Renal pelvis (tissue), 4 donors: ENCODE results near the gene MTX2. TPM values are rescaled to one million over a fixed set of nuclear protein-coding genes. Genes with fewer than 3 reads are reported as not detected.
"Not testable (repeated sequence)": the region's sequence is repeated elsewhere in the genome, so short reads cannot be mapped to it uniquely, and the experiment has no call there.

ENCODE experiments used
- DNase-seq: peaks from one replicate; pipeline ENCODE4 v3.0.0-alpha.2; 2013
- polyA plus RNA-seq, 3 donors: library from polyadenylated mRNA; unstranded; fragments of 120-200 nt; gene quantifications; one replicate each; pipeline ENCODE4 v1.2.1, GENCODE V29; 2013; ENCODE audit not compliant: insufficient read length in 3 of 3

The MTX2 gene
- polyA plus RNA-seq, 3 donors: 81.3 to 90.6 (median 89.9) TPM

DNA sequence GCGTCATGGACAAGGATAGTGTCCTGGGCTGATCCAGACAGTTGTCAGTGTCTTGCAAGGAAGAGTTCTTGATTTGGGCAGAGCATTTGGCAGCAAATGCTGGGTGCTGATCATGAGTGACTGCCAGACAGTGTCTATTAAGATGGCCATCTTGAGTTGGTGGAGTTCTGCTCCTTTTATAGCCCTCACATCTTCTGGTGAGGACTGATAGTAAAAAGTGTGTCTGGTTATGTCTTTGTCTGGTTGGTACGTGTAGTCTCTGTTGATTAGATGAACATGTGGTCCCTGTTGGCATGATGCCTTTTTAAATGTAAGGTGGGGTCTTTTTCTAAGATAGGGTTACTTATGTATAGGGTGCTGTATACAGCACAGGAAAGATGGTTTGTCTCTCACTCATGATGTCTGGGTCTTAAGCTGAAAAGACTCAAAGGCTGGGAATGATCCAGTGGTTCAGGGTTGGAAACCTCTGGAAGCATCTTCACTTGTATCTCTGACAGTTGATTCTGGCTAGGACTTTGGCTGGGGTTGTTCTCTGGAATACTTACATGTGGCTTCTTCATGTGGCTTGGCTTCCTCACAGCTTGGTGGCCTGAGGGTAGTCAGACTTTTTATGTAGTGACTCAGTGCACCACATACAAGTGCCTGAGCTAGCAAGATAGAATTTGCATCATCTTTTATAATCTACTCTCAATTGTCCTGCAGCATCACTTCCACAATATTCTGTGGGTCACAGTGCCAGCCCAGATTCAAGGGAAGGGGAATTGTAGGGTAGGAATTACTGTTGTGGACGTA, 11.8 kb downstream of the MTX2 start:
- no peak for DNase-seq

DNA sequence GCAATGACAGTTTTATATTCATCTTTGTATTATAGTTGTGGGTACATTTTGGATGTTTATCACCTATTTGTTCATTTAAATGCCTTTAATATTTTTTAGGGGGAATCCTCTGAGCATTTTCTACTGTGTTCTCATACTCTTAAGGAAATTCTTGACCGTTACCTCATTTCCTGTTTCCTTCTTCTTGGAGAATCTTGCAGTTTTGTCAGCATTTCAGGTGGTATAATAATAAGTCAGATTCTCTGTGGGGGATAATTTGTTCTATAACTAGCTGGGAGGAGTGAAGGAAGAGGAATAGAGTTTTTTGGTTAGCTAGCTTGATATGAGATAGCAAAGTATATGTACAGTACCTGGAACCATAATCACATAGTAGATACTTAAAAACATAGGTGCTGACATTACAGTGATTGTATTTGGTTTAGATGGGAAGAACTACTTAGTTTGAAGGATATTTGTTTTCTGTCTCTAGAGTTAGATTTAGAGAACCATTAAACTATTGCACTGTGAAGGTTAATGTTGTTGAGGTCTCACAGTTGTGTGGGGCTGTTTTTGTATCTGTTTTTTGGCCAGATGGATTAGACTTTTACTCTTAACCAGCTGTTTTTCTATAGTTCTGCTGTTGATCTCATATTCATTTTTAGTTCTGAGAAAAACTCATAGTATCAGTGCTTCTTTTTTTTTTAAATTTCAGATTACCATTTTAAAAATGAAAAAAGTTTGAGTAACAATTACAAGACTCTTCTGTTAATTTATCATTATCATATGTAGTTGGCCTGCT, 14.2 kb downstream of the MTX2 start:
- DNase-seq: no peak

DNA sequence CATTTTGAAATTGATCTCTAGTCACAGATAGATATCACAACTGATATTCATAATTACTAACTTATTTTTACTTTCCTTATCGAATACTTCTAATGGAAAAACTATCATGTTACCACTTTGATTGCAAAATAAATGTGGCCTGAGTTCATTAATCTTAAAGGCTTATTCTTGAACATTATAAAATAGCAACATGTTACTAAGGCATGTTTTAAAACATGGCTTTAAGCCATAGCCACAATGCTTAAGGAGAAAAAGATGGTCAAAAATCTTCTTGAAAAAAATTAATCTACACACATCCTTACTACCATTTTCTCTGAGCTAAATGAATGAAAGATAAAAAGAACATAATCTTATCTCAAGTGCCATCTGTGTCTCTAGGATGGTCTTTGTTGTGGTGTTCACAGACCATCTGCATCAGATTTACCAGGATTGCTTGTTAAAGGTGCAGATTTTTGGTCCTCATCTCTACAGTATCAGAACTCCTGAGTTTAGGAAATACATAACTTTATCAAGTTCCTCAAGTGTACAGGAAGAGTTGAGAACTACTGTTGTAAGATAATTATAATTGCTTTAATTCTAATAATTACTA, 15.3 kb downstream of the MTX2 start:
- no peak for DNase-seq

DNA sequence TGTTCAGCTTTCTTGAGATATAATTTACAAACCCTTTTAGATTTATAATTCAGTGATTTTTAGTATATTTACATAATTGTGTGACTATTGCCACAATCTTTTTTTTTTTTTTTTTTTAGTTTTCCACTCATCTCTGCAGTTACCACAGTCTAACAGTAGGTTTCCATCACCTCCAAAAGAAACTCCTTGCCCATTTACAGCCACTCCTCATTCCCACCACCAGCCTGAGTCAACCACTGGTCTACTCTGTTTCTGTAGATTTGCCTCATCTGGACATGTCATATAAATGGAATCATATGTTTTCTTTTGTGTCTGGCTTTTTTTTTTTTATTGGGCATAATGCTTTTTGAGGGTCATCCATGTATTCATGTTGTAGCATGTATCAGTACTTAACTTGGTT, 16.1 kb downstream of the MTX2 start:
- DNase-seq: no peak

DNA sequence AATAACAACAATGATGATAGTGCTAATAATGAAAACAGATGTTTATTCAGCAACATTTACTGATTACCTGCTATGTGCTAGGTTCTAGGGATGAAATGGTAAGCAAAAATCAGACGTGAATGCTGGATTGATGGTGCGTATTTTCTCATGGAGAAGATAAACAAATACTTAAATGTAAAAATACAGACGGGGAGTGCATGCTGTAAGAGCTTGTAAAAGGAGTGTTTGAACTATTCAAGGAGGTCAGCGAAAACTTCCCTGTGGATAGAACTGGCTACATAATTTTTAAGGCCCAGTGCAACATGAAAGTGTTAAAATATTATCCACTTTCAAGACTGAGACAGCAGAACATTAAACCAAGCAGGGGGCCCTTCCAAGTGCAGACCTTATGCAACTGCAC, 22.1 kb downstream of the MTX2 start:
- DNase-seq: no peak

DNA sequence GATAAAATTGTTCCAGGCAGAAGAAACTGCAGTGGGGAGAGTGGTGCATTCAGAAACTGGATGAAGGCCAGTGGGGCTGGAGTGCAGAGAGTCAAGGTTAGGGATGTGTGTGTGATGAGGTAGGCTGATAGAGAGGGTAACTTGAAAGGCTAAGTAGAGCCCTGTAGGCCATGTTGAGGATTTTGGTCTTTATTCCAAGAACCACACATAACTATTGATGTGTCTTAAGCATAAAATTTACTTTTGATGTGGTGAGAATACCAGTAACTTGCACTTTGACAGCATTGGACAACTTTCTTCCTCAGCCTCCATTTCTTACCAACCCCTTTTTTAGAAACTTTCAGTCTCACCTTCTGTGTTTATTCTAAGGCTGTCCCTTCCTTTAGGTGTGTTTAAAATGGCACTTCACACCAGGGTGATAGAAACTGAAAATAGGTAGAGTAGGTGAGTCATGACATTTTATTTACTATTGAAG, 22.6 kb downstream of the MTX2 start:
- no peak for DNase-seq

DNA sequence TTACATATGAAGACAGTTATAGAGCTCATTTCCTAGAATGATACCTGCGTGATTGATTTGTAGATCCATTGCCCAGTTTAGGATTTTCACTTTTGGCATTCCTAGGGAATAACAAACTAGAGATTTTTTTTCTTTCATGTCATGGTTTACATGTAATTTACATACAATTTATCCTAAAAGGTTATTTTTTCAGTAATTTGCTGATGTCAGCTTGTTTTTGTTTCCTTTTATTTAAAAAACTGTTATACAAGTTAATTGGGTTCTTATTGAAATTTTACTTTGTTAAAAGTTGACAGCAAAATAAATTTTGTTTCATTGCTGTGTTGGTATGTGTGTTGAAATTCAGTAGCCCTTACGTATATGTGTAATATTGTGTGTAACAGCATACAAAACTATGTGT, 23.4 kb downstream of the MTX2 start:
- no peak for DNase-seq

DNA sequence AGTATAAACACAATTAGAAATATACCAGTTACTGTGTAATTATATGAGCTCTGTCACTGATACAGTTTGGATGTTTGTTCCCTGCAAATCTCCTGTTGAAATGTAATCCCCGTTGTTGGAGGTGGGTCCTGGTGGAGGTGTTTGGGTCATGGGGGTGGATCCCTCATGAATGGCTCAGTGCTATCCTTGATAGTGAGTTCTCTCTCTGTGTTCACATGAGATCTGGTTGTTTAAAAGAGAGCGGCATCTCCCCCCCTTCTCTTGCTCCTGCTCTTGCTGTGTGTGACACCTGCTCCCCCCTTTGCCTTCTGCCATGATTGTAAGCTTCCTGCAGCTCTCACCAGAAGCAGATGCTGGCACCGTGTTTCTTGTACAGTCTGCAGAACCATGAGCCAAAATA, 24.1 kb downstream of the MTX2 start:
- no peak for DNase-seq

DNA sequence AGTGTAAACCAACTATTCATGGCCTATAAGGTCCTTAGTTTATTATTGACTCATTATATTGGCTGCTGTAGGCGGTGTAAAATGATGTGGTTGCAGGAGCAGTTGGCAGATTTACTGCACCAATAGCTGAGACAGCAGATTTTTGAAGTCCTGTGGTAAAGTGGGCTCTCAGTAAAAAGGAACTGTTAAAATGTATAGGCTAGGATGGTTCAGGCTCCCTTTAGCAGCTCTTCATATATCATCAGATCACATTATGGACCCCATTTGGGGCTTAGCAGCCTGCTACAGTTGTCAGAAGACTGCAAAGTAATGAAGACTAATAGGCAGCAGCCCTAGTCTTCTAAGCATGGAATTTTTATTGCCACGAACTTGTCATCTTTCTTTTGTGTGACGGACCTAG, 27.8 kb downstream of the MTX2 start:
- no peak for DNase-seq

DNA sequence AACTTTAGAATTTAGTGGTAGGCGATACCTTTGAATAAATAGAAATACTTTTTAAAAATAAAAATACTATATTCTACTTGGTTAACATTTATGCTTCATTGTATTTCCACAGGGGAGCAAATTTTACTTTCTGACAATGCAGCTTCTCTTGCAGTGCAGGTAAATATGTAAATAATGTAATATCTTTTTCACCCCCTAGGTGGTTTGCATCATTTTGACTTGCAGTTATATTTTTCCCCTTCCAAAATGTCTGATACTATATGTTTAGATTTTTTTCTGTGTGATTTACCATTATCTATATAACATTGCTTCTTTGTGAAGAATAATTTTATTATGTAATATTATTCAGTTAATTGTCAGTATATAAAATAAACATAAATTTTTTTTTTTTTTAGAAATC, 28.5 kb downstream of the MTX2 start:
- DNase-seq: no peak

DNA sequence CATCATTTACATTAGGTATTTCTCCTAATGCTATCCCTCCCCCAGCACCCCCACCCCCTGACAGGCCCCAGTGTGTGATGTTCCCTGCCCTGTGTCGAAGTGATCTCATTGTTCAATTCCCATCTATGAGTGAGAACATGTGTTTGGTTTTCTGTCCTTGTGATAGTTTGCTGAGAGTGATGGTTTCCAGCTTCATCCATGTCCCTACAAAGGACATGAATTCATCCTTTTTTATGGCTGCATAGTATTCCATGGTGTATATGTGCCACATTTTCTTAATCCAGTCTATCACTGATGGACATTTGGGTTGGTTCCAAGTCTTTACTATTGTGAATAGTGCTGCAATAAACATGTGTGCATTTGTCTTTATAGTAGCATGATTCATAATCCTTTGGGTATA, 36.8 kb downstream of the MTX2 start:
- not testable (repeated sequence) for DNase-seq

DNA sequence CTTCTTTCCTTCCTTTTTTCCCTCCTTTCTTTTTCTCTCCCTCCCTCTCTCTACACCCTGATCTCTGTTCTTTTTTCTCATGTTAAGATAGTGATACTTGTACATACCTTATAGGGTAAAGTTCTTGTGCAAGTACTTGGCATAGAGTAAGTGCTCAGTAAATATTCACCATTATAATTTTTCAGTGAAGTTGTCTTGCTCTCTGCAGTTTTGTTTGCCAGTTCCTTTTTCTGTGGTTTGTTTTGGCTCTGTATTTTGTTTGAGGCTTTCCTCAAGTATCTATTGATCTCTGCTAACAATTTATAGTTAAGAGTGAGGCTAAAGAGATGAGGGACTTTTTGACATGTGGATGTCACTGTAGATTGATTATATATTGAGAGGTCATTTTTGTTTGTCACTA, 48.0 kb downstream of the MTX2 start:
- DNase-seq: no peak

DNA sequence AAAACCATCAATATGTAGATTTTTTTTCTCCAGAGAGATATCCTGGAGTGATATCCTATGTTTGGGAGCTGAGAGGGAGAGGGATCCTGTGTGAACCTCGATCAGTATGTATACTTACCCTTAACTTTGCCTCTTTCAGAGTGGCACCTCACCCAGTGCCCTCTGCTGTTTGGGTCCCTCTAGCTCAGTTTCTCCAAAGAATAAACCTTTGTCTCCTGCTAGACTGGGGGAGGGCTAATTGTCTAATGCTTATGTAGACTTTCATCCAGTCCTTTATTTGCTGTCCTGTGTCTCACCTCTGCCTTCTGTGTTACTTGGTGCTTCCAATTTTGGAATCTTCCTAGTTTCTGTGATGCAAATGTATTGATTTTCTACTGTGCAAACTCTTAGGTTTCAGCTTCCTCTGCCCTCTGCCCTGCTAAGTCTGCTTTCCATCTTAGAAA, 48.4 kb downstream of the MTX2 start:
- DNase-seq: no peak

DNA sequence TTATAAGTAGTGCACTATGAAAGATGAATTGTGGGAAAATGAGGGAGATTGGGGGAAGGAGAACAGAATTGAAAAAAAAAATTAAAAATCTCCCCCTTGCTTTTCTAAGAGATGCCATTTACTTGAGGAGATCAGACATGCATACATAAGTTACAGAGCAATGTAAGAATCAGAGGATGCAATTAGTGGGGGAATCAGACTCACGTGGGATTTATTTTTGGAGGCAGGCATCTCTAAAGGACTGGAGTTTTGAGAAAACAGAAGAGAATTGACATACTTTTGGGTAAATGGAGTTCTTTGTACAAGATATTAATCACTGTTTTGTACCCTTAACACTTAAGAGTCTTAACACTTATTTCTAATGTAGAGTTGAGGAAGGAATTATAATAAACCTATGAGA, 52.7 kb downstream of the MTX2 start:
- no peak for DNase-seq

DNA sequence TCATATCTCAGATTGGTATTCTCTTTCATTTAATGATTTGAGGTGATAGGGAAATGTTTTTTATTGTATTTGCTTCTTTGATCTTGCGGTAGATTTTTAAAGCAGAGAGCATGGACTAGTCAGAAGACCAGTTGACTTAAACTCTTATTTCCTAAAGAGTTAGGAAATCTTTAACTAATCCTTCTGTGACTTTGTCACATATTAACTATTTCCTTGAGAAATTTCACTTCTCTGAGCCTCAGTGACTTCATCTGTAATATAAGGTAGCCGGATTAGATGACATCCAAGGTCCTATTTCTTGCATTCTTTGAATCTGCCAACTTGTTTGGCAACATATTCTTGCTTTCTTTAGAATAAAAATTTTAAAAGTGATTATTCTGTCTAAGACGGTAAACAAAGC, 55.6 kb downstream of the MTX2 start:
- DNase-seq: peak; percentile 28

DNA sequence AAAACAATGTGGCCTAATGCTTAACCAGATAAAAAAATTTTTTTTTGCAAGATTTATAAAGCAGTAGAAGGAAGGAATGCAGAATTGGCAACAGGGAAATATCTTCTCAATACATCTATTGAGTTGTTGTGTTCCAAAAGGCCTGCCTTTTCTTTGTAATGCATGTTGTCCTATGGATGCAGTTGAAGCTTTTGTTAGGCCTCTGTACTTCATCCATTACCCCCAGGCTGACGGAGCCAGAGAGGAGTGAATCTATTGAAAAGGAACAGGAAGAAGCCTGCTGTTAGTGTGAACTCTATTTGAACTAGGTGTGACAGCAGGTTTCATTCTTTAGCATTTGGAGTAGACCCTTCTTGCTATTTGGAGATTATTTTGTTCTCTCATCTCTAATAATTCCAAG, 56.5 kb downstream of the MTX2 start:
- peak; percentile 16 for DNase-seq

DNA sequence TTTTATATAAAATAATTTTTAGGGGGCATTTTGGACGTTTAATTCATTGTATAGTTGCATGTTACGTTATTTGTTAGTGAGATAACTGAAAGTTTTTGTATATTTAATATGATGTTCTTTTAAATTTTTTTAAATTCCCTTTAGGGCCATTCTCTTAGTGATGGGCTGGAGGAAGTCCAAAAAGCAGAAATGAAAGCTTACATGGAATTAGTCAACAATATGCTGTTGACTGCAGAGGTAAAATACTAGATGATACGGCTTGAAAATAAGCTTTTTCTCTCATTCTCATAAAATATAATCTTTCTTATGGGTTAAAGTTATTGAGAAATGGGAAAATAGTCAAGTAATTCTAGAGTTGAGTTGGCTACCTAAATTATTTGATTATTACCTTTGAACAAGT, 58.9 kb downstream of the MTX2 start:
- DNase-seq: no peak

DNA sequence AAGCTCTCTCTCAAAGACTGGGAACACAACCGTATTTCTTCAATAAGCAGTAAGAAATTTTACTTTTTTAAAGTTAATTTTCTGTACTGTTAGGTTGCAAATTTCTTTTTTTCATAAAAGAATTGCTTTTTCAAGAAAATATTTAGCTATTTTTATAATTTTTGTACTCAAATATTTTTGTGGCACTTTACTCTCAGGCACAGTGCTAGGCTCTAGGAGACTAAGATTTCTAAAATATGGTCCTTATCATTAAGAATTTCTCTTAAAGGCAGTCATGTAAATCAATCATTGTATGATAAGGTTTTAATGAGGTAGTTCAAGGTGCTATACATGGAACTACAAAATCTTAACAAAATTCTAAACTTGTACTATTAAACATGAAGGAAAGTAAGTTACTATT, 61.4 kb downstream of the MTX2 start:
- DNase-seq: no peak

DNA sequence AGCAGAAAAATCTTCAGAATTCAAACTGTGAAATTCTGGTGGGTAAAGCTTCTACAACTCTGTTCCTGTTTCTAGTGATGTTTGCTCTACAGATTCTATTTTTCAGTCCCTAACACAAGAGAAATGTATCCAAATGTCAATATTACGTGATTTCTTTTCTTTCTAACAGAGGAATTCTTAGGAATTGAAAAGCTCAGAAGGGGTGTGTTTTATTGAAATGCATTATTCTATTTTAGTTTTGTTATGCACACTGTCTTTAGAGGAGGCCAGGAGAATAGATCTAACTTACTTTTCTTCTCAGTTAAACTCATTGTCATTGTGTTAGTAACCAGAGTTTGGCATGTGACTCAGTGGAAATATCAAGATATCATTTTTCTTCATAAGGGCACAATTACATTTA, 62.4 kb downstream of the MTX2 start:
- DNase-seq: no peak

DNA sequence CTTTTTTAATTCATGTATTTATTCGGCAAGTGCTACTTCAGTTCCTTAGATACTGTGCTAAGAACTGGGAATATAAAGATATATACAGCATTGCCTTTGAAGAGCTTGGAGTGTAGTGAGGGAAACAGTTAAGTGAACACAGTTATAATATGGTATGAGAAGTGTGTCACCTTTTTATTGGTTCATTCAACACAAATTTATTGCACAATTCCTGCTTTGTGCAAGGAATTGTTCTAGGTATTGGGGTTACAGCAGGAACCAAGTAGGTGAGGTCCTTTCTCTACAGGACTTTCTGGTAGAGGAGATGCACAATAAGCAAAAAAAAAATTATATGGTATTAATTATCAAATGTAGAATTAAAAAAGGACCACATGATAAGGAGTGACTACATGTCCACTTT, 65.5 kb downstream of the MTX2 start:
- no peak for DNase-seq

DNA sequence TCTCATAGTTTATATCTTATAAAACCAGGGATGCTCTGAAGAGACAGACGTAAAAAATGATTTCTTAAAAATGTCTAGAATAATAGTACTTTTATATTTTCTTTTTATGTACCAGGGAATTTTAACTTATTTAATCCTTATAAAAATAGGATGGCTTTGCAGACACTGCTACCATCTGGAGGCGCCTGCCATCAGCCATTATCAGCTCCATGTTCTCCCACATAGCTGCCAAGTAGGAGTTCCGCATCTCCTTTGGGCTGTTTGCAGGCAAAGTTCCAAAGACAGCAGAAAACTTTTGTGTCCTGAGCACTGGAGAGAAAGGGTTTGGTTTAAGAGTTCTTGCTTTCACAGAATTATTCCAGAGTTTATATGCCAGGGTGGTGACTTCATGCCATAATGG, 69.2 kb downstream of the MTX2 start:
- DNase-seq: no peak

DNA sequence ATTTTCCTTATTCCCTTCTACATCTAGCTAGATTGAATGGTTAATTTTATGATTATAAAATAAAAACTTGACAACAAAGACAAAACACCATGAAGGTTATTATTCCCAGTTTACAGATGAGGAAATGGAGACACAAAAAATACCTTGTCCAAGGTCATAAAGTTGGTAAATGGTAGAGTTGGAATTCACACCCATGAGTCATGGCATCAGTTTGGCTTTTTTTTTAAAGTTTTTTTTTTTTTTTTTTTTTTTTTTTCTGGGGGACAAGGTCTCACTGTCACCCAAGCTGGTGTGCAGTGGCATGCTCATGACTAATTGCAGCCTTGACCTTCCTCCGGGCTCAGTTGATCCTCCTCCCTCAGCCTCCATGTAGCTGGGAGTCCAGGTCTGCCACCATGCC, 70.0 kb downstream of the MTX2 start:
- DNase-seq: no peak

DNA sequence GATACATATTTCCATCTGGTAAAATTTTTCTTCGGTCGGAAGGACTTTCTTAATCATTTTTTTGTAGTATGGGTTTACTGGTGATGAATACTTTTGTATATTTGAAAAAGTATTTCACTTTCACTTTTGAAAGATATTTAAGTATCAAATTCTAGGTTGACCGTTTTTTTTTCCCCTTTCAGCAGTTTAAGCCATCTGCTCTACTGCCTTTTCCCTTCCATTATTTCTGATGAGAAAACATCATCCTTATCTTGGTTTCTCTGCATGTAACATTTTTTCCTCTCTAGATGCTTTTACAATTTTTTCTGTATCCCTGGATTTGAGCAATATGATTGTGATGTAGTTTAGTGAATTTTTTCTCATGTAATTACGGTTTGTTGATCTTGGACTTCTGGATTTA, 87.0 kb downstream of the MTX2 start:
- DNase-seq: no peak
